ENCODE data around the gene CSF1R.

GRCh38 chr5:150066436-150066835 lies 19.9 kb downstream of the CSF1R start:
- no peak for TF ChIP-seq ZBTB7A (IDR thresholded peaks at IDR 0.05; ENCODE audit: low read depth)
- TF ChIP-seq EP300 (IDR thresholded peaks at IDR 0.05; ENCODE audit: borderline replicate concordance), result no peak
- no peak for TF ChIP-seq CEBPB (IDR thresholded peaks at IDR 0.05)
- TF ChIP-seq EGR1 (IDR thresholded peaks at IDR 0.05), result no peak
- no peak for TF ChIP-seq MAX (IDR thresholded peaks at IDR 0.05)
- no peak for TF ChIP-seq REST (IDR thresholded peaks at IDR 0.05; ENCODE audit: low read depth)
